Measurements from ENCODE around the gene CCP110.

The CCP110 gene

GRCh38 chr16:19507867-19508266 lies 15.9 kb upstream of the CCP110 start:
- DNase-seq (ENCODE audit: insufficient read length, low spot score) = no peak
- no peak for FAIRE-seq

GRCh38 chr16:19512297-19512696 lies 11.4 kb upstream of the CCP110 start:
- no peak for FAIRE-seq
- DNase-seq (ENCODE audit: insufficient read length, low spot score) = no peak

- no peak for FAIRE-seq
Measured at GRCh38 chr16:19513377-19514053, 10.2 kb upstream of the CCP110 start.

GRCh38 chr16:19515757-19516156 lies 8.0 kb upstream of the CCP110 start:
- DNase-seq (ENCODE audit: insufficient read length, low spot score) (no peak), FAIRE-seq (no peak)

More at GRCh38 chr16:19513377-19514053, 10.2 kb upstream of the CCP110 start:
- DNase-seq (ENCODE audit: insufficient read length, low spot score) = no peak

GRCh38 chr16:19517424-19518089 lies 6.2 kb upstream of the CCP110 start:
- FAIRE-seq (no peak), DNase-seq (ENCODE audit: insufficient read length, low spot score) (no peak)

- no peak for FAIRE-seq
Measured at GRCh38 chr16:19518388-19518787, 5.4 kb upstream of the CCP110 start.

GRCh38 chr16:19520861-19521331 lies 2.8 kb upstream of the CCP110 start:
- DNase-seq (ENCODE audit: insufficient read length, low spot score) (no peak), FAIRE-seq (no peak)

More at GRCh38 chr16:19518388-19518787, 5.4 kb upstream of the CCP110 start:
- no peak for DNase-seq (ENCODE audit: insufficient read length, low spot score)

- no peak for FAIRE-seq
- DNase-seq (ENCODE audit: insufficient read length, low spot score) = peak; percentile 91
Measured at GRCh38 chr16:19521471-19522396, 2.0 kb upstream of the CCP110 start, which contains the start of gene GDE1. Gene GDE1, minus strand, starts transcription at chr16:19522098. Its CDS starts 134 bp downstream, at chr16:19521964.

- no peak for FAIRE-seq
Measured at GRCh38 chr16:19522397-19522732, 1.4 kb upstream of the CCP110 start.

GRCh38 chr16:19522760-19523159 lies 982 bp upstream of the CCP110 start:
- FAIRE-seq = no peak
- DNase-seq (ENCODE audit: insufficient read length, low spot score) = no peak

More at GRCh38 chr16:19522397-19522732, 1.4 kb upstream of the CCP110 start:
- DNase-seq (ENCODE audit: insufficient read length, low spot score) = no peak

- FAIRE-seq = no peak
Measured at GRCh38 chr16:19523184-19523558, 571 bp upstream of the CCP110 start.

GRCh38 chr16:19524356-19524615 lies 544 bp downstream of the CCP110 start:
- DNase-seq (ENCODE audit: insufficient read length, low spot score) = no peak
- no peak for FAIRE-seq

More at GRCh38 chr16:19523184-19523558, 571 bp upstream of the CCP110 start:
- DNase-seq (ENCODE audit: insufficient read length, low spot score) = no peak

GRCh38 chr16:19524616-19525384 lies 1.1 kb downstream of the CCP110 start:
- DNase-seq (ENCODE audit: insufficient read length, low spot score) (no peak), FAIRE-seq (no peak)

- FAIRE-seq = no peak
- no peak for DNase-seq (ENCODE audit: insufficient read length, low spot score)
Measured at GRCh38 chr16:19525385-19525723, 1.6 kb downstream of the CCP110 start.

GRCh38 chr16:19527161-19527560 lies 3.4 kb downstream of the CCP110 start:
- no peak for DNase-seq (ENCODE audit: insufficient read length, low spot score)
- no peak for FAIRE-seq

- no peak for DNase-seq (ENCODE audit: insufficient read length, low spot score)
- no peak for FAIRE-seq
Measured at GRCh38 chr16:19528666-19529065, 4.9 kb downstream of the CCP110 start.

GRCh38 chr16:19532601-19533000 lies 8.9 kb downstream of the CCP110 start:
- no peak for DNase-seq (ENCODE audit: insufficient read length, low spot score)
- no peak for FAIRE-seq

GRCh38 chr16:19540241-19540970 lies 16.7 kb downstream of the CCP110 start:
- DNase-seq (ENCODE audit: insufficient read length, low spot score) (no peak), FAIRE-seq (no peak)

GRCh38 chr16:19542138-19542821 lies 18.5 kb downstream of the CCP110 start:
- no peak for DNase-seq (ENCODE audit: insufficient read length, low spot score)
- FAIRE-seq = no peak
